SJCRH30 (cell line): ENCODE data around the gene USH2A. TPM values are rescaled to one million over a fixed set of nuclear protein-coding genes. Genes with fewer than 3 reads are reported as not detected.
"Not testable (repeated sequence)": the region's sequence is repeated elsewhere in the genome, so short reads cannot be mapped to it uniquely, and the experiment has no call there.

Source experiments
- DNase-seq, 2 experiments: peaks; one replicate each; pipeline ENCODE4 v3.0.0-alpha.2; 2015 to 2020
- H3K27ac ChIP-seq: fragments of 250-450 bp; sonication (Bioruptor Pico); 2 replicates; pipeline ENCODE4 v1.5.1; 2020; ENCODE audit warnings: mild to moderate bottlenecking, moderate library complexity
- H3K27me3 ChIP-seq: fragments of 250-450 bp; sonication (Bioruptor Pico); 2 replicates; pipeline ENCODE4 v1.5.1; 2020; ENCODE audit warnings: mild to moderate bottlenecking, moderate library complexity
- H3K36me3 ChIP-seq: fragments of 250-450 bp; sonication (Bioruptor Pico); 2 replicates; pipeline ENCODE4 v1.5.1; 2020; ENCODE audit warnings: mild to moderate bottlenecking, moderate library complexity
- H3K4me1 ChIP-seq: fragments of 250-450 bp; sonication (Bioruptor Pico); 2 replicates; pipeline ENCODE4 v1.5.1; 2020; ENCODE audit warnings: mild to moderate bottlenecking, moderate library complexity
- H3K4me3 ChIP-seq: fragments of 250-450 bp; sonication (Bioruptor Pico); 2 replicates; pipeline ENCODE4 v1.5.1; 2020; ENCODE audit warnings: mild to moderate bottlenecking, moderate library complexity
- H3K9me3 ChIP-seq: fragments of 250-450 bp; sonication (Bioruptor Pico); replicated peaks from 2 replicates; pipeline ENCODE4 v1.5.1; 2020; ENCODE audit warnings: mild to moderate bottlenecking, moderate library complexity
- total RNA-seq: library from RNA; depleted of rRNA; stranded (reverse); fragments of >200 nt; shearing (Covaris generic); gene quantifications from 2 replicates; pipeline ENCODE4 v1.2.3, GENCODE V29; 2014

Gene USH2A
- total RNA-seq, 1 experiment from 2014 or later = 0.02 TPM

DNA sequence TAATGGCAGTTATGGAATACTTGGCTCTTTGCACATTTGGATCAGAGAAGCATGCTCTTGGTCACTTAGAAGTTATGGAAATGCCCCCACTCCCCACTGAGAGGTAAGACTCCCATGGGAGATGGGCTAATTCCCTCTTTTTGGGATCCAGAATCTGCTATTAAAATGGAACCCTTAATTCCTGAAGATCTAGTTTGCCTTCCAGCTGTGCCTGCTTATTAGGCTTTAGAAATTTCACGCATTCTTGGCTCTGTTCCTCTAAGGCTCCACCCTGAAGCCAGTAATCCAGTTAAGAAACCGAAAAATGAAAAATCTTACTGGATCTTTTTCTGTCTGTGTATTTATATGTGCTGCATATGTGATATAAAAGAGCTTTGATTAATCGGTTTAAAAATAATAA is 76.7 kb downstream of the USH2A start:
- no peak overlapping the region for H3K4me3 ChIP-seq
- peaks cover 33% of the 10 kb centered on the region for H3K4me1 ChIP-seq
- no peaks in the 10 kb centered on the region; the same call in none of the 2 replicates for H3K9me3 ChIP-seq
- H3K36me3 ChIP-seq = no peaks in the 10 kb centered on the region
- peak overlapping the region; percentile 99 for H3K27ac ChIP-seq
- peak; percentile 85 to 97 for DNase-seq
- H3K27me3 ChIP-seq = no peaks in the 10 kb centered on the region

DNA sequence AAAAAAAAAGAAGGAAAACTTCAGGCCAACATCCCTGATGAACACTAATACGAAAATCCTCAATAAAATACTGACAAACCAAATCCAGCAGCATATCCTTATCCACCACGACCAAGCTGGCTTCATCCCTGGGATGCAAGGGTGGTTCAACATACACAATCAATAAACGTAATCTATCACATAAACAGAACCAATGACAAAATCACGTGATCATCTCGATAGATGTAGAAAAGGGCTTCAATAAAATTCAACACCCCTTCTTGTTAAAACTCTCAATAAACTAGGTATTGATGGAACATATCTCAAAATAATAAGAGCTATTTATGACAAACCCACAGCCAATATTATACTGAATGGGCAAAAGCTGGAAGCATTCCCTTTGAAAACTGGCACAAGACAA is 82.7 kb downstream of the USH2A start:
- not testable (repeated sequence) for H3K27ac ChIP-seq, H3K4me3 ChIP-seq, H3K27me3 ChIP-seq, H3K9me3 ChIP-seq, H3K36me3 ChIP-seq, DNase-seq, H3K4me1 ChIP-seq

DNA sequence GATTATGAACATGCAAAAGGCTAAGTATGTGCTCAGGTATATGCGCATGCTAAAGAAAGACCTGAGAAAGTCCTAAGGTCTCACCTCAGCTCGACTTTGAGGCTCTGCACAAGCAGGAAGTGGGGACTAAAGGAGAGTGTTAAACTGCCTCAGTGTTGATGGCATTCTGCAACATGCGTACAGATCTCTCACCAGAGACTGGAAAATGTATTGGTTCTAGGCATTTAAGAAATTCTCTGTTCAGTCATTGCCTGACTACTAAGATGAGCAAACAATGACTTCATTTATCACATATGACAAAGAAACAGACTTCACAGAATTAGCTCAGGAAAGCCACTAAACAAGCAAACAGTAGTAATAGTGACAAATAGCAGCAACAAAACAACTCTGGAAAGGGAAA is 90.8 kb downstream of the USH2A start:
- DNase-seq = no peak
- H3K27me3 ChIP-seq = no peaks in the 10 kb centered on the region
- no peak overlapping the region for H3K27ac ChIP-seq
- H3K36me3 ChIP-seq = no peaks in the 10 kb centered on the region
- H3K4me1 ChIP-seq = no peaks in the 10 kb centered on the region
- no peak overlapping the region for H3K4me3 ChIP-seq
- H3K9me3 ChIP-seq = 0 out of 2 replicates have a peak, but pooled peaks cover 2% of the 10 kb centered on the region

DNA sequence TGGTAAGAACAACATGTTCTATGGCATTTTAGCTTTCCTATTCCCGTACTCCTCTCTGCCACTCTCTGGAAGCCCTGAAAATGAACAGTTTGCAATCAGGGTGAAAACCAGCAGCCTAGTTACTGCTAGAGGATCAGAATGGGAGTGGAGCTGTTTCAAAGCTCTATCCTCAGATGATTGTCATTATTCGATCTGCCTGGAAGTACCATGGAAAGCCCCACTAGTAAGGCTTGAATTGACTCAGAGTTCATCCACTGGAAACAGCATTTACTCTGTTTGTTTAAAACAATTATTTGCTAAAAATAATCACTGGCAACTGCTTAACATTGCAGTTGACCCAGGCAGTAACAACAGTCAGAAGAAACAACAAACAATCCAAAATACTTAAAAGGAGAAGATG is 91.2 kb downstream of the USH2A start:
- Histone ChIP-seq H3K4me1 (no peaks in the 10 kb centered on the region), H3K27ac (no peak overlapping the region), H3K9me3 (0 out of 2 replicates have a peak, but pooled peaks cover 2% of the 10 kb centered on the region), H3K4me3 (no peak overlapping the region), H3K36me3 (no peaks in the 10 kb centered on the region), H3K27me3 (no peaks in the 10 kb centered on the region)
- DNase-seq = no peak

DNA sequence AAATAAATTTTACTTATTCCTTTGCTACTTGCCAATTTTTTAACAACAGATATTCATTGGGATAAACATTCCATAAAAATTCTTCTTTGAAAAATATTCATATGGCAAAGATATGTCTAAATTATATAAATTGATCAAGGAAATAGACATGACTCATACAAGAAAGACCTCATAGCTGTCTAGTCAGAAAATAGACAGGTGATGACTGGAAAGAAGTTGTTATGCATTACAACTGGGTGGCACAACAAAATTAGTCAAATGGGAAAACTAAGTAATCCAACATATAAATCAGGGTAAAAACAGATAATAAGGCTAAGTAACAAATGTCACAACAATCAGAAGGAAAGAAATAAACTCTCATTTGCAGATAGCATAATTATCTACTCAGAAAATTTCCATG is 92.0 kb downstream of the USH2A start:
- H3K27ac ChIP-seq = no peak overlapping the region
- DNase-seq = no peak

DNA sequence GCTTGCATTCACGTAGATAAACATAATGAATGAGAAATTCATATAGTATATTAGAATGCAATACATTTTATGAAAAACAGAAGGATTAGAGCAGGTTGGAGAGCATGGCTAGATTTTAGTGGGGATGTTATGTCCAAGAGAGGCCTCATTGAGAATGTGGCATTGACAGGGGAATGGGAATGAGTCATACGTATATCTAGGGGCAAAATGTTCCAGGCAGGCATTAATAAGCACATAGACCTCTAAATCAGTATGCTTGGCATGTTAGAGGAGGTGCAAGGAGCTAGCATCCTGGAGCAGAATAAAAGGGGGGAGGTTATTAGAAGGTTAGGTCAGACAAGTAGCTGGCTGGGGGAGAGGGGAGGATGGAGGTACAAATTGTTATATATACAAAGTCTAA is 93.0 kb downstream of the USH2A start:
- Histone ChIP-seq H3K27me3 (no peaks in the 10 kb centered on the region), H3K27ac (no peak overlapping the region), H3K4me1 (peaks cover 8% of the 10 kb centered on the region; the same call in 1 of the 2 replicates), H3K4me3 (no peak overlapping the region), H3K9me3 (0 out of 2 replicates have a peak, but pooled peaks cover 2% of the 10 kb centered on the region), H3K36me3 (no peaks in the 10 kb centered on the region)
- DNase-seq = no peak

More for the DNA sequence above, 92.0 kb downstream of the USH2A start:
- H3K9me3 ChIP-seq = 0 out of 2 replicates have a peak, but pooled peaks cover 2% of the 10 kb centered on the region
- H3K4me3 ChIP-seq = no peak overlapping the region
- H3K4me1 ChIP-seq = 0 out of 2 replicates have a peak, but pooled peaks cover 3% of the 10 kb centered on the region
- H3K36me3 ChIP-seq = no peaks in the 10 kb centered on the region
- no peaks in the 10 kb centered on the region for H3K27me3 ChIP-seq

DNA sequence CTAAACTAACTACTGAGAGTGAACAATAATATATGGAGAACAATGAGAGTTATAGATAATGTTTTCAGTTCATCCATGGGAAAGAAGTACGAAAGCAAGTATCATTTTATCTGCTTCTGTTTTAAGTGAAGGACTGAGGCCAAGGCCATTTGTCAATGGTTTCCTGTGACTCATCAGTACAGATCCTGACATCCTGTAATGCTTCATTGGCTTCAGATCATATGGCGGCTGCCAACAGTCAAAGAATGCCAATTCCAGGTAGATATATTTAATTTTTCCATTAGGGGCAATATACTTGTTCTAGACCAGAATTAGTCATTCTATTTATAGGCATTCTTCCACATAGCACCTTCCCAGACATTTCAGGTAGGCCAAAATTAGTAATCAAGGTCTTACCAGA is 97.3 kb downstream of the USH2A start:
- Histone ChIP-seq H3K27ac (no peak overlapping the region), H3K4me1 (peaks cover 12% of the 10 kb centered on the region; the same call in 1 of the 2 replicates), H3K27me3 (no peaks in the 10 kb centered on the region), H3K4me3 (no peak overlapping the region), H3K9me3 (no peaks in the 10 kb centered on the region), H3K36me3 (no peaks in the 10 kb centered on the region)
- no peak for DNase-seq

DNA sequence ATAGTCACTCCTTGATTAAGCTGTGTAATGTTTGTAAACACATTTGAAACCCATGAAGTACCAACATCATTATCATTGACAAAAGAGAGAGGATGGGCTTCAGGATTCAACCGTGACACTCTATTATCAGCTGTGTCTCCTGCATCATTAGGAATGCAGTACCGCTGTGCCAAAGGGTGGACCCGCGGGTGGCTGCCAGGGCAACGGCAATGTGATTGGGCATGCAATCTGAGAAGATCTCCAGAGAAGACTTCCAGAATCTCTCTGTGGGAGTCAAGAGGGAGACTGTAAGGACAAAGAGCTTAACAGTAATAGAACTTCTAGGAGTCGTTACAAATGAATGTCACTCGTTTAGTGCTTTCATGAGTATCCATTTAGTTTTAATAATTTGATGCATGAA is 97.9 kb downstream of the USH2A start:
- Histone ChIP-seq H3K27me3 (no peaks in the 10 kb centered on the region), H3K36me3 (no peaks in the 10 kb centered on the region), H3K4me3 (no peak overlapping the region), H3K4me1 (peaks cover 12% of the 10 kb centered on the region; the same call in 1 of the 2 replicates), H3K9me3 (no peaks in the 10 kb centered on the region), H3K27ac (no peak overlapping the region)
- DNase-seq = no peak

DNA sequence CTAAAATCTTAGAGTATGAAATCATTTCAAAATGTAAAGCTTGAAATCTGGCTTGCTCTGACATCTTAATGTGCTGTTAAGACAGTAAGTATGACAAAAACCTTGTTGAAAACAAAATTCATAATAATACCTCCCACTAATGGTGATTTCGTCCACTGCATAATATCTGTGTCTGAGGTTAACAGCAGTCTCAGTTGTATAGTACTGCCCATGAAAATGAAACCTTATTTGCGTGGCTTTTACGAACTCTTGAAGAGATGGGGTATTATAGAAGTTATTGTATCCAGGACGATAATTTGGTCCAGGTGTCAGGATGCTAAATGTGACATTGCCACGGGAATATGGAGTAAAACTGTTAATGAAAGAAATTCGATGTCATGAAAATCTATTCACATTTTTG is 99.9 kb downstream of the USH2A start:
- Histone ChIP-seq H3K36me3 (no peaks in the 10 kb centered on the region), H3K27ac (no peak overlapping the region), H3K4me1 (peaks cover 12% of the 10 kb centered on the region; the same call in 1 of the 2 replicates), H3K4me3 (no peak overlapping the region), H3K27me3 (no peaks in the 10 kb centered on the region), H3K9me3 (no peaks in the 10 kb centered on the region)
- no peak for DNase-seq

DNA sequence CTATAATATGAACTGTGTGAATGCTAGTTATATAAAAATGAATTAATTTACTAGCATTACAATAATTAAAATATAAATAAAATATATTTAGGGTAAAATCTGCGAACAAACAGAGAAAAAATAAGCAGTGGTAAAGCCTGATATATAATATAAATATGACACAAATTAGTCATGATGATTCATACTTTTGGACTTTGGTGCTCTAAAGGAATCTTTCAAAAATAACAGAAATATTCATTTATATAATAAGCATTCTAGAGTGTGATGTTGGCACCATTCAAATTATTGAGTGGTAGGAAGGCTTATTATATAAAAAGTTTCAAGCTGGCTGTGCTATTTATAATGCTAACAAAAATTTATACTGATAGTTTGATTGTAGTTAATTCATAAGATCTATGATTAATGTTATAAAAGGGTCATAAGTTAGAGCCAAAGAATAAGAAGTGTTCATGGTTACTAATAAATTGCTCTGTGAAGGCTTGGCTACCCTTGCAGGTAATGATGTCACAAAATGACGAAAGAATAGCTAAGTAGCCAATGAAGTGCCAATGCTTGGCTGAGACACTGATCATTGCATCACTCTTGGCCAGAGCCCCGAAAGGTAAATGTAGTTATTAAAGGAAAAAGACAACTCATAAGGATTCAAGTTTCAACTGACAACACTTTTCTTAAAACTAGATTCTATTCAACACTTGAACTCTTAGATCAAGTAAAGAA is 108.7 kb downstream of the USH2A start:
- Histone ChIP-seq H3K4me1 (0 out of 2 replicates have a peak, but pooled peaks cover 3% of the 10 kb centered on the region), H3K27me3 (no peaks in the 10 kb centered on the region), H3K4me3 (no peak overlapping the region), H3K36me3 (0 out of 2 replicates have a peak, but pooled peaks cover 2% of the 10 kb centered on the region), H3K9me3 (no peaks in the 10 kb centered on the region), H3K27ac (no peak overlapping the region)
- no peak for DNase-seq

DNA sequence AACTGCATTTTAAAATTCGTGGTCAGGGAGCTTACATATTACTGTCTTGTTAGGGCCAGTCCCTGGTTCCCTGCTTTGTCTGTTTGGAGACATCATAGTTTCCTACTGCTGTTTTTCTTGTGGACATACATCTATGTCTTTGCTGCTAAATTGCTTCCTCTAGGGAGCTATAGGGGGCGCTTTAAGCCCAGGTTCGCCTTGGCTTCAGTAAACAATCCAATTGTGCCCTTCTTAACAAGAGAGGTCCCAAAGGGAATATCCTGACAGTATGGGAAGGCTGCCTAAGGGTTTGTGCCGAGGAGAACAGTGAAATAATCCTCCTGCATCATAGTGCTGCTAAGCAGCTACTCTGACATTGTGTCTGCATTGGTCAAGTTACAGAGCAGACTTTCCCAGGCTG is 112.5 kb downstream of the USH2A start:
- no peaks in the 10 kb centered on the region for H3K9me3 ChIP-seq
- no peaks in the 10 kb centered on the region for H3K27me3 ChIP-seq
- 0 out of 2 replicates have a peak, but pooled peaks cover 2% of the 10 kb centered on the region for H3K36me3 ChIP-seq
- H3K4me3 ChIP-seq = no peak overlapping the region
- peak; percentile 63 to 89 for DNase-seq
- H3K4me1 ChIP-seq = 0 out of 2 replicates have a peak, but pooled peaks cover 3% of the 10 kb centered on the region
- H3K27ac ChIP-seq = no peak overlapping the region

DNA sequence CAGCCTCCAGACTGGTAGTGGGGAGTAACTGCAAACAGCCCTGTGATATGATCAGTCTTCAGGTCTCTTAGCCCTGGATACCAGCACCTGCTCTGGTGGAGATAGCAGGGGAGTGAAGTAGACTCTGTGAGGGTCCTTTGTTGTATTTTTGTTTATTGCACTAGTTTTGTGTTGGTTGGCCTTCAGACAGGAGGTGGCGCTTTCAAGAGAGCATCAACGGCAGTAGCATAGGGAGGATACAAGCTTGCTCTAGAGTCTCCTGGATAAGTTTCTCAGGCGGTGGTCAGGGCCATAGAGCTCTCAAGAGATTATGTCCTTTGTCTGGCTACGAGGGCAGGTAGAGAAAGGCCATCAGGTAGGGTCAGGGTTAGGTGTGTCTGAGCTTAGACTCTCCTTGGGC is 116.4 kb downstream of the USH2A start:
- no peaks in the 10 kb centered on the region for H3K4me1 ChIP-seq
- H3K27me3 ChIP-seq = no peaks in the 10 kb centered on the region
- H3K27ac ChIP-seq = no peak overlapping the region
- no peak overlapping the region for H3K4me3 ChIP-seq
- H3K36me3 ChIP-seq = no peaks in the 10 kb centered on the region
- DNase-seq = peak in 1 of 2 experiments; percentile 22
- no peaks in the 10 kb centered on the region for H3K9me3 ChIP-seq

DNA sequence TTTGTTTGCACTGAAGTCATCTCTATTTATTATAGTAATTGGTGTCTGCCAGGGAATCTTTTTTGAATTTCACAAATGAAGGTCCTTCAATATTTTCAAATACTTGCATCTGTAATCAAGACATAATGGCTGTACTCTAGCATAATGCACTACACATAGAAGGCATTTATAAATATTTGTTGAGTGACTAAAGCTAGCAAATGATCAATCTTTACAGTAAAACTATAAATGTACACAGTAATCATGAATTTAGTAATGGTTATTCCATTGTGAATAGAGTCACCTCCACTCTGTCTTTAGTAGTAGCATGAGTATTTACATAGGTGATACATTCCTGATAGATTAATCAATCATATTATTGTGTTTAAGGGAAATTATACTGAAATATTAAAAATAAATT is 119.6 kb downstream of the USH2A start:
- DNase-seq = no peak
- H3K4me1 ChIP-seq = no peaks in the 10 kb centered on the region
- no peak overlapping the region for H3K4me3 ChIP-seq
- no peaks in the 10 kb centered on the region for H3K27me3 ChIP-seq
- no peak overlapping the region for H3K27ac ChIP-seq
- no peaks in the 10 kb centered on the region for H3K36me3 ChIP-seq
- H3K9me3 ChIP-seq = no peaks in the 10 kb centered on the region

DNA sequence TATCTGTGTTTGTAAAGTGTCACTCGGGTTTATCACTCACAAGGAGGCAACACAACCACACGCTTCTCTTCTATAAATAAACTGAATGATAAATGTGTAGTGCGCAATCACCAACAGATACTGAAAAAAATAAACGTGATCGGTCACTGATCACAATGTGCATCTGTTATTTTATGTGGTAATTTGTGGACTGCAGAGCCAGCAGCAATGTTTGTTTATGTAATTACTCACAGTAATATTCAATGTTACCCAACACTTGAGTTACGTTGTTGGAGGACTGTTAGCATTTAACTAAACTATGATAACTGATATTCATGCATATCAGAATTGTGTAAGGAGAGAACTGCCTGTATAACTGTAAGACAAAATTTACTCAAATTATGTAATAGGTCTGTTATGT is 129.6 kb downstream of the USH2A start:
- no peak overlapping the region for H3K27ac ChIP-seq
- no peaks in the 10 kb centered on the region for H3K27me3 ChIP-seq
- H3K4me1 ChIP-seq = no peaks in the 10 kb centered on the region
- H3K4me3 ChIP-seq = no peak overlapping the region
- H3K36me3 ChIP-seq = no peaks in the 10 kb centered on the region
- no peaks in the 10 kb centered on the region for H3K9me3 ChIP-seq
- DNase-seq = no peak

DNA sequence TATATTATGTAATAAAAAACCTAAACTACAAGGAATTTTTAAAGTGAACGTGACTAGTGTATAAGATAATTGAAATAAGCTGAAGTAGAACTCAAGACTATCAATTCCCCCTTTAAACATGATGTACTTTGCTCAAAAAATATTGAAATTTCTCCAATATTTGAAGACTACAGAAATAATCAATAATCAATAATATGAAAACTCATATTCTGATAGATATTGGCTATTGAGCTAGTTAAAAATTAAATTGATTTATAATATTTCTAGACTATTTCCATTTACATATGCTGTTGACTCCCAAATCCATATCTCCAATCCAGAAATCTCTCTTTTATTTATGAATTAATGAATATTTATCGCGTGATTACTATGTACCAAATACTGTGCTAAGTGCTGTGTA is 133.2 kb downstream of the USH2A start:
- H3K4me1 ChIP-seq = no peaks in the 10 kb centered on the region
- no peak overlapping the region for H3K27ac ChIP-seq
- no peaks in the 10 kb centered on the region for H3K36me3 ChIP-seq
- no peak for DNase-seq
- H3K4me3 ChIP-seq = no peak overlapping the region
- no peaks in the 10 kb centered on the region for H3K27me3 ChIP-seq
- no peaks in the 10 kb centered on the region for H3K9me3 ChIP-seq

DNA sequence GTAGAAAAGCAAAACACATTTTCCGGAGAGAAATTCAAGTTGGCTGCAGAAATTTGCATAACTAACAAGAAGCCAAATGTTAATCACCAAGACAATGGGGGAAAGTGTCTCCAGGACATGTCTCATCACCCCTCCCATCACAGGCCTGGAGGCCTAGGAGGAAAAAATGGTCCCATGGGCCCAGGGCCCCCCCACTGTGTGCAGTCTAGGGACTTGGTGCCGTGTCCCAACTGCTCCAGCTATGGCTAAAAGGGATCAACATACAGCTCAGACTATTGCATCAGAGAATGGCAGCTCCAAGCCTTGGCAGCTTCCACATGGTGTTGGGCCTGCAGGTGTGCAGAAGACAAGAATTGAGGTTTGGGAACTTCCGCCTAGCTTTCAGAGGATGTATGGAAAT is 138.2 kb downstream of the USH2A start:
- Histone ChIP-seq H3K27me3 (no peaks in the 10 kb centered on the region), H3K36me3 (no peaks in the 10 kb centered on the region), H3K4me3 (no peak overlapping the region), H3K27ac (no peak overlapping the region), H3K9me3 (no peaks in the 10 kb centered on the region), H3K4me1 (no peaks in the 10 kb centered on the region)
- DNase-seq = no peak
